K562 (cell line): ENCODE measurements around the gene MBD2. TPM values are rescaled to one million over a fixed set of nuclear protein-coding genes. Genes with fewer than 3 reads are reported as not detected.

Experiments
- E2F8 ChIP-seq: fragments of 450-650 bp; IDR thresholded peaks from 2 replicates; pipeline ENCODE4 v1.7.1; 2018; ENCODE audit warnings: mild to moderate bottlenecking, low read depth; ENCODE audit not compliant: partially characterized antibody
- ELF2 ChIP-seq: fragments of 250-450 bp; sonication (Bioruptor Pico); IDR thresholded peaks from 2 replicates; pipeline ENCODE4 v1.5.0; 2021; ENCODE audit warnings: mild to moderate bottlenecking
- ERF ChIP-seq: fragments of 450-650 bp; formaldehyde crosslinking; IDR thresholded peaks from 2 replicates; pipeline ENCODE4 v1.4.0; 2020; ENCODE audit warnings: mild to moderate bottlenecking, mixed read lengths
- GABPA ChIP-seq: fragments of 200-800 bp; sonication (Bioruptor generic); conservative IDR thresholded peaks from 2 replicates; pipeline ENCODE4 v1.6.1; 2016; ENCODE audit warnings: low read depth, missing genetic modification characterization, missing compliant biosample characterization
- HNRNPK ChIP-seq: fragments of 200-400 bp; formaldehyde crosslinking; IDR thresholded peaks from one replicate; pipeline ENCODE4 v1.6.1; 2018; ENCODE audit warnings: mild to moderate bottlenecking, low read depth, low read length; ENCODE audit not compliant: poor library complexity, severe bottlenecking
- L3MBTL2 ChIP-seq: fragments of 450-650 bp; IDR thresholded peaks from 2 replicates; pipeline ENCODE4 v1.6.1; 2016; ENCODE audit warnings: mild to moderate bottlenecking, moderate library complexity
- POLR2H ChIP-seq: IDR thresholded peaks from 2 replicates; pipeline ENCODE4 v1.6.1; 2016; ENCODE audit warnings: missing genetic modification characterization, low read depth, mild to moderate bottlenecking, control low read depth, missing compliant biosample characterization, moderate library complexity
- SMARCA4 ChIP-seq: fragments of 450-650 bp; IDR thresholded peaks from 2 replicates; pipeline ENCODE4 v1.6.1; 2016
- SRSF7 ChIP-seq: fragments of 200-400 bp; formaldehyde crosslinking; optimal IDR thresholded peaks from 2 replicates; pipeline ENCODE3; 2017; ENCODE audit warnings: mild to moderate bottlenecking, low read depth, low read length
- THRA ChIP-seq: fragments of 450-650 bp; IDR thresholded peaks from 2 replicates; pipeline ENCODE4 v1.6.1; 2017; ENCODE audit warnings: mild to moderate bottlenecking, moderate library complexity
- ZNF143 ChIP-seq: sonication (generic); formaldehyde crosslinking; IDR thresholded peaks from 2 replicates; pipeline ENCODE4 v1.9.0; 2022; ENCODE audit warnings: mild to moderate bottlenecking, missing genetic modification reagents
- ZNF184 ChIP-seq: sonication (generic); formaldehyde crosslinking; IDR thresholded peaks from 2 replicates; pipeline ENCODE4 v1.5.0; 2020; ENCODE audit warnings: missing genetic modification reagents
- ZNF224 ChIP-seq: sonication (generic); formaldehyde crosslinking; IDR thresholded peaks from 2 replicates; pipeline ENCODE4 v1.8.0; 2022; ENCODE audit warnings: mild to moderate bottlenecking, missing genetic modification reagents
- ZNF444 ChIP-seq: fragments of 250-450 bp; sonication (Bioruptor Pico); IDR thresholded peaks from 2 replicates; pipeline ENCODE4 v1.4.0; 2020; ENCODE audit warnings: mild to moderate bottlenecking, moderate library complexity
- ZNF561 ChIP-seq: fragments of 450-650 bp; formaldehyde crosslinking; conservative IDR thresholded peaks from 2 replicates; pipeline ENCODE4 v1.4.0; 2020; ENCODE audit warnings: mild to moderate bottlenecking, moderate library complexity
- polyA plus RNA-seq, 8 experiments: library from polyadenylated mRNA; depleted of rRNA in 4 of 8; stranded (reverse) in 5 of 8; unstranded in 3 of 8; fragments of >200 nt; fragmentation: Nextera tagmentation in 2 of 8; fragmentation: Illumina TruSeq in 1 of 8; extraction: Ambion mirVana in 2 of 8; extraction: Trizol in 1 of 8; gene quantifications; 2 replicates each; pipeline versions ENCODE4 v1.2.1 to v1.2.3, GENCODE V29; 2011 to 2014; ENCODE audit warnings: inconsistent platforms in 1 of 8, missing spikeins in 1 of 8
- total RNA-seq, 7 experiments: library from RNA; depleted of rRNA in 6 of 7; stranded (reverse); fragments of >200 nt in 6 of 7; fragmentation: Illumina TruSeq in 2 of 7; extraction: Trizol in 2 of 7; gene quantifications; 2 replicates each; pipeline versions ENCODE4 v1.2.1 to v1.2.3, GENCODE V29; 2011 to 2021; ENCODE audit warnings: low replicate concordance in 1 of 7

The MBD2 gene
- total and polyA plus RNA-seq, 9 of the 15 experiments (the other 6 are each of a cell fraction or from before 2014, with no cell fraction given) = 4.4 to 40.2 (median 13.9) TPM

- no peak for TF ChIP-seq ZNF444 (CRISPR knock-in tag)
- TF ChIP-seq ZNF184 (CRISPR knock-in tag) = no peak
- TF ChIP-seq HNRNPK = no peak
- no peak for TF ChIP-seq SMARCA4
- TF ChIP-seq ERF (CRISPR knock-in tag) = no peak
- TF ChIP-seq POLR2H = peak; percentile 13; the same call in 1 of the 2 replicates
- 0 out of 2 replicates have a peak, but pooled peaks have one; percentile 15 for TF ChIP-seq GABPA
- no peak for TF ChIP-seq ZNF224 (CRISPR knock-in tag)
- no peak for TF ChIP-seq ZNF561 (CRISPR knock-in tag)
- TF ChIP-seq THRA = no peak
- peak; percentile 46; the same call in 1 of the 2 replicates for TF ChIP-seq L3MBTL2
- TF ChIP-seq SRSF7 = no peak
- no peak for TF ChIP-seq ZNF143 (CRISPR knock-in tag)
- TF ChIP-seq E2F8 = no peak
- TF ChIP-seq ELF2 (CRISPR knock-in tag) = no peak
Measured at GRCh38 chr18:54117853-54118773, 106.4 kb downstream of the MBD2 start (continued).
